Stomach (tissue), 4 donors: ENCODE data around the gene NRF1.

Experiments used
- POLR2A ChIP-seq, 4 donors: fragments of 450-650 bp; IDR thresholded peaks; one replicate each; pipeline ENCODE4 v1.6.1; 2016; ENCODE audit warnings: antibody characterized with exemption in 4 of 4, control low read depth in 2 of 4, mild to moderate bottlenecking in 1 of 4, moderate library complexity in 1 of 4
- TF ChIP-seq, protein P1 (sequence below), 7 experiments: fragments of 450-650 bp in 4 of 7; fragments of 200-600 bp in 3 of 7; sonication (generic) in 3 of 7; IDR thresholded peaks; one replicate each; pipeline ENCODE4 v1.5.1; 2016 to 2019; ENCODE audit warnings: antibody characterized with exemption in 7 of 7, control low read depth in 2 of 7, mild to moderate bottlenecking in 1 of 7

DNA sequence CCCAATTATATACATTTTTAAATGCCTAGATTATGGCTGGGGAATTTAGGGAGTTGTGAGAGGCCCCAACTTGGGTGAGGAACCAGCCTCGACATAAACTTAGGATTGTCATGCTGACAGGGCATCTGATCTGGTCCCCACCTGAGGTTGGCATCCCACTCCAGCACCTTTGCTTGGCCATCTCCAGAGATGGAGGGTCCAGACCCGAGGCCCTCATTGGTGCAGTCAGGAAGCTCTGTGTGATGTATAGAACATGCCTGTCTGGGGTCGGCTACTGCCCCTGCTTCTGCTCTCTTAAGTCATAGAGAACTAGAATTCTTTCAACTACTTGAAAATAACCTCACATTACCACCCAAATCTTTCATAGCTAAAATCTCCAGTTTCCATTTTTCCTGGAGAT lies 153.8 kb downstream of the NRF1 start:
- TF ChIP-seq POLR2A (IDR thresholded peaks at IDR 0.05), result no peak
- TF ChIP-seq, protein P1, sequence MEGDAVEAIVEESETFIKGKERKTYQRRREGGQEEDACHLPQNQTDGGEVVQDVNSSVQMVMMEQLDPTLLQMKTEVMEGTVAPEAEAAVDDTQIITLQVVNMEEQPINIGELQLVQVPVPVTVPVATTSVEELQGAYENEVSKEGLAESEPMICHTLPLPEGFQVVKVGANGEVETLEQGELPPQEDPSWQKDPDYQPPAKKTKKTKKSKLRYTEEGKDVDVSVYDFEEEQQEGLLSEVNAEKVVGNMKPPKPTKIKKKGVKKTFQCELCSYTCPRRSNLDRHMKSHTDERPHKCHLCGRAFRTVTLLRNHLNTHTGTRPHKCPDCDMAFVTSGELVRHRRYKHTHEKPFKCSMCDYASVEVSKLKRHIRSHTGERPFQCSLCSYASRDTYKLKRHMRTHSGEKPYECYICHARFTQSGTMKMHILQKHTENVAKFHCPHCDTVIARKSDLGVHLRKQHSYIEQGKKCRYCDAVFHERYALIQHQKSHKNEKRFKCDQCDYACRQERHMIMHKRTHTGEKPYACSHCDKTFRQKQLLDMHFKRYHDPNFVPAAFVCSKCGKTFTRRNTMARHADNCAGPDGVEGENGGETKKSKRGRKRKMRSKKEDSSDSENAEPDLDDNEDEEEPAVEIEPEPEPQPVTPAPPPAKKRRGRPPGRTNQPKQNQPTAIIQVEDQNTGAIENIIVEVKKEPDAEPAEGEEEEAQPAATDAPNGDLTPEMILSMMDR (IDR thresholded peaks at IDR 0.05), result no peak
